ENCODE results near the gene SLX9. TPM values are rescaled to one million over a fixed set of nuclear protein-coding genes. Genes with fewer than 3 reads are reported as not detected.

SLX9 gene
- total RNA-seq, 1 donor from 2014 or later = 33.3 TPM

DNA sequence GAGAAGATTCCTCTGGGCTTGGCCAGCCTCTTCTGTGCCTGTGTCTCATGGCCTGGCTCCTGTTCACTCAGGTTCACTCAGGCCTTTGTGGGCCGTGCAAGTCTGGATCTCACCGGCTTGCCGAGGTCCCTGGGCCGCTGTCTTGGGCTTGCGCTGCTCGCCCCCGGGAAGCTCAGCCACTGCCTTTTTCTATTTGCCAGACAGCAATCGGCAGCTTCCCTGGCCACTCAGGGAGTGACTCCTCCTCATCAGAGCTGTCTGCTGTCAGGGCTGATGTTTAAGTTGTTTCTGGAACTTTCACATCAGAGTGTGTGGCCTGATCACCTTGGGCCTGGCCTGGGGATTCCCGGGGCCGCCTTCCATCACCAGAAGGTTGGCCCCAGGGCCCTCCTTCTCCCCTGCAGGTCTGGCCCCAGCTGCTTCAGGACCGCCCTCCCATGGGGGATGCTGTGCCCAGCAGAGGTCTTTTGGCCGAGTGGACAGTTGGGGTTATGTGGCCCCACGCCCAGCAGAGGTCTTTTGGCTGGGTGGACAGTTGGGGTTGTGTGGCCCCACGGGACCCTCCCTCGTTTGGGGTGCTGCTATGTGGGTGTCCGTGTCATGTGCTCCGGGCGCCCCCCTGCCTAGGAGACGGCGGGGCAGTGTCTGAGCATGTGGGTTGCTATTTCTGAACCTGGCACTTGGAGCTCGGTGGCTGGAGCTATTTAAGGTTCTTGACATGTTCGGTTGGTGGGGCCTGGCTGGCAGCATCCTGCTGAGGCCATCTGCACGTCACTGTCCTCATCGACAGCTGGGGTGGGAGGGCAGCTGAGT lies 12.5 kb downstream of the SLX9 start:
- H3K4me1 Mint-ChIP-seq (ENCODE audit: unreplicated experiment) = peaks cover 6% of the 10 kb centered on the region
- no peak overlapping the region for H3K4me3 Mint-ChIP-seq
- H3K36me3 Mint-ChIP-seq = peaks cover 4% of the 10 kb centered on the region
- TF ChIP-seq, protein P1, sequence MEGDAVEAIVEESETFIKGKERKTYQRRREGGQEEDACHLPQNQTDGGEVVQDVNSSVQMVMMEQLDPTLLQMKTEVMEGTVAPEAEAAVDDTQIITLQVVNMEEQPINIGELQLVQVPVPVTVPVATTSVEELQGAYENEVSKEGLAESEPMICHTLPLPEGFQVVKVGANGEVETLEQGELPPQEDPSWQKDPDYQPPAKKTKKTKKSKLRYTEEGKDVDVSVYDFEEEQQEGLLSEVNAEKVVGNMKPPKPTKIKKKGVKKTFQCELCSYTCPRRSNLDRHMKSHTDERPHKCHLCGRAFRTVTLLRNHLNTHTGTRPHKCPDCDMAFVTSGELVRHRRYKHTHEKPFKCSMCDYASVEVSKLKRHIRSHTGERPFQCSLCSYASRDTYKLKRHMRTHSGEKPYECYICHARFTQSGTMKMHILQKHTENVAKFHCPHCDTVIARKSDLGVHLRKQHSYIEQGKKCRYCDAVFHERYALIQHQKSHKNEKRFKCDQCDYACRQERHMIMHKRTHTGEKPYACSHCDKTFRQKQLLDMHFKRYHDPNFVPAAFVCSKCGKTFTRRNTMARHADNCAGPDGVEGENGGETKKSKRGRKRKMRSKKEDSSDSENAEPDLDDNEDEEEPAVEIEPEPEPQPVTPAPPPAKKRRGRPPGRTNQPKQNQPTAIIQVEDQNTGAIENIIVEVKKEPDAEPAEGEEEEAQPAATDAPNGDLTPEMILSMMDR (conservative IDR thresholded peaks at IDR 0.05) = no peak
- DNase-seq (ENCODE audit: extremely low spot score, unreplicated experiment) = no peak
- H3K27me3 Mint-ChIP-seq = no peaks in the 10 kb centered on the region
- H3K9me3 Mint-ChIP-seq = no peaks in the 10 kb centered on the region
- no peak overlapping the region for H3K27ac Mint-ChIP-seq

DNA sequence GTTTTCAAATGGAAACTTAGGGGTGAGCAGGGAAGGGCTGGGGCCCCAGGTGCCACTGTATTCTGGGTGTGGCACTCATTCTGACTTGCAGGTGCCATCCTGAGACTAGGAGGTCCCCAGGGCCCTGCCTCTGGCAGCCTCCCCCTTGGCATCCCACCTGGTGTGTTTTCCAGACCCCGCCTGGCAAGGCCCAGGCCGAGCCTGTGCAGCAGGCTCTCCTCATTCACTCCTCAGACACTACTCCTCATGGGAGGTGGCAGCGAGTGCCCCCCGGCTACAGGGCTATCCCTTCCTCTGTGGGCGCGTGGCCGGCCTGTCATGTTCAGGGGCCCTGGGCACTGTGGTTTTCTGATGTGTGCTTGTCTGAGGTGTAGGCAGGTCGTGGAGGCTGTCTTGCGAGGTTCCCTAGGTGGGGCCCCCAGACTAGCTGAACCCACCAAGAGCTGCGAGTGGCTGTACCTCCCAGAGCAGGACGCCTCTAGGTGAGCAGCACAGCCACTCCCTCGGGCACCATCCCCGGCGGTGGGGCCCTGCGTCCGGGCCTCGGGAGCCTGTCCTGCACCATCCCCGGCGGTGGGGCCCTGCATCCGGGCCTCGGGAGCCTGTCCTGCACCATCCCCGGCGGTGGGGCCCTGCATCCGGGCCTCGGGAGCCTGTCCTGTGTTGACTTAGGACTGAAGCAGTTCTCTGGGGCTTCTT lies 13.2 kb downstream of the SLX9 start:
- no peak overlapping the region for H3K4me3 Mint-ChIP-seq
- peaks cover 4% of the 10 kb centered on the region for H3K36me3 Mint-ChIP-seq
- peaks cover 10% of the 10 kb centered on the region for H3K4me1 Mint-ChIP-seq (ENCODE audit: unreplicated experiment)
- H3K27me3 Mint-ChIP-seq = no peaks in the 10 kb centered on the region
- no peaks in the 10 kb centered on the region for H3K9me3 Mint-ChIP-seq
- DNase-seq (ENCODE audit: extremely low spot score, unreplicated experiment) = no peak
- no peak overlapping the region for H3K27ac Mint-ChIP-seq
- TF ChIP-seq, protein P1 (conservative IDR thresholded peaks at IDR 0.05) = no peak

DNA sequence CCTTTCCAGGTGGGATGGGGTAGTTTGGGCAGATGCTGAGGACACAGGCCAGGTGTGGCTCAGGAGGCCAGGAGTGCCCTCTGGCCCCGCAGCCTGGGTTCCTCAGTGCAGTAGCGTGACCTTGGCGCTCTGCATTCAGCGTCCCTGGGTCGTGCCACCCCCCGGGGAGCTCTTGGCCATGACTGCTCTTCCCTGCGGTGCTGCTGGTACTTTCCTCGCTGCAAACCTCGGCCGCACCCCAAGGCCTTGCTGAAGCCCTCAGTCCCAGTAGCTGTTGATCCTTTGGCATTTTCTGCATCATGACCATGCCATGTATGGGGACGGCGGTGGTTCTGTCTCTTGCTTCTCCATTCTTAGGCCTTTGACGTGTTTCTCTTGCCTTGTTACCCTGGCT lies 13.8 kb downstream of the SLX9 start:
- H3K27ac Mint-ChIP-seq = no peak overlapping the region
- no peaks in the 10 kb centered on the region for H3K9me3 Mint-ChIP-seq
- H3K27me3 Mint-ChIP-seq = no peaks in the 10 kb centered on the region
- H3K4me3 Mint-ChIP-seq = no peak overlapping the region
- H3K4me1 Mint-ChIP-seq (ENCODE audit: unreplicated experiment) = peaks cover 10% of the 10 kb centered on the region
- DNase-seq (ENCODE audit: extremely low spot score, unreplicated experiment) = no peak
- H3K36me3 Mint-ChIP-seq = peaks cover 4% of the 10 kb centered on the region
- TF ChIP-seq, protein P1 (conservative IDR thresholded peaks at IDR 0.05) = no peak

DNA sequence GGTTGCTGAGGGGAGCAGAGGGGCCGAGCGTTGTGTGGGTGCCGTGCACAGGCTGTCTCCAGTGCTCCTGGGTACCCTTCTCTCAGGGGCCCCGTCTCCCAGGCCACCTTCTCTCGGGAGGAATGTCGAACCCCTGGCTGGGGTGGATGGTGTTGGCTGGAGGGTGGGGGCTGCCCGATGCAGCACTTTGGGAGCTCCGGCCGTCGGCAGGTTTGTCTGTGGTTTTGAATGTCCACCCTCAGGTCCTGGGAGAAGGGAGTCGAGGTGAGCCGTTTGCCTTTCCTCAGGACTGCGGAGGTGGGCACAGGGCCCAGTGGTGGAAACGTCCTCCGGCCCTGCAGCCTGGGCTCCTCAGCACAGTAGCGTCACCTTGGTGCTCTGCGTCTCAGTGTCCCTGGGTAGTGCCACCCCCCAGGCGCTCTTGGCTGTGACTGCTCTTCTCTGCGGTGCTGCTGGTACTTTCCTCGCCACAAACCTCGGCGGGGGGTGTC lies 14.5 kb downstream of the SLX9 start:
- H3K27ac Mint-ChIP-seq = no peak overlapping the region
- TF ChIP-seq, protein P1 (conservative IDR thresholded peaks at IDR 0.05) = no peak
- H3K9me3 Mint-ChIP-seq = no peaks in the 10 kb centered on the region
- peaks cover 4% of the 10 kb centered on the region for H3K36me3 Mint-ChIP-seq
- H3K4me1 Mint-ChIP-seq (ENCODE audit: unreplicated experiment) = peaks cover 10% of the 10 kb centered on the region
- H3K4me3 Mint-ChIP-seq = no peak overlapping the region
- no peak for DNase-seq (ENCODE audit: extremely low spot score, unreplicated experiment)
- no peaks in the 10 kb centered on the region for H3K27me3 Mint-ChIP-seq

DNA sequence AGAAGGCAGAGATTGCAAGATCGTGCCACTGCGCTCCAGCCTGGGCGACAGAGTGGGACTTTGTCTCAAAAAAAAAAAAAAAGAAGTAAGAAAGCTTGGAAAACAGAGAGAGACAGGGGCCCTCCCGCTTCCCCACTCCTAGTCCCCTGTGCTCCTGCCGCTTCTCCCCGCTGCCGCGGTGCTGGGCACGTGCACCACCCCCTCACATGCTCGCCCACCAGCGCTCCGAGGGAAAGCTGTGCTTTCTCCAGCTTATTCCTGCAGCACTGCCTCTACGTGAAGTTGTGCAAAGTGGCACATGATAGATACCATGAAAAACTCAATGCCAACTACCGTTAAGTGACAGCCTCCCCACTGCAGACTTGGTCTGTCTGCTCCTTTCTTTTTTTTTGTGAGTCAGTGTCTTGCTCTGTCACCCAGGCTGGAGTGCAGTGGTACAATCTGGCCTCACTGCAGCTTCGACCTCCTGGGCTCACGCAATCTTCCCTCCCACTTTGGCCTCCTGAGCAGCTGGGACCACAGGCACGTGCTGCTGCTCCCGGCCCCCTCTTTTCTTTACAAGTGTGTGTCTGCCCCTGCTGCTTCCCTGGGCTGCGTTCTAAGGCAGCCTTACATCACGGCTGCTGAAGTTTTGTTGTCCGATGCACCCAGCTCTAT lies 15.4 kb downstream of the SLX9 start:
- no peak for DNase-seq (ENCODE audit: extremely low spot score, unreplicated experiment)
- Mint-ChIP-seq H3K36me3 (peaks cover 4% of the 10 kb centered on the region), H3K4me3 (no peak overlapping the region), H3K4me1 (ENCODE audit: unreplicated experiment) (peaks cover 10% of the 10 kb centered on the region), H3K27me3 (no peaks in the 10 kb centered on the region), H3K27ac (peak overlapping the region; percentile 25), H3K9me3 (no peaks in the 10 kb centered on the region)
- TF ChIP-seq, protein P1 (conservative IDR thresholded peaks at IDR 0.05) = no peak

Data from type B pancreatic cell (in vitro differentiated cells).